ENCODE data around the gene DLGAP1. TPM values are rescaled to one million over a fixed set of nuclear protein-coding genes. Genes with fewer than 3 reads are reported as not detected.
"Not testable (repeated sequence)": the region's sequence is repeated elsewhere in the genome, so short reads cannot be mapped to it uniquely, and the experiment has no call there.

DLGAP1 gene
- total RNA-seq, 1 experiment from 2014 or later = 23.2 TPM

DNA sequence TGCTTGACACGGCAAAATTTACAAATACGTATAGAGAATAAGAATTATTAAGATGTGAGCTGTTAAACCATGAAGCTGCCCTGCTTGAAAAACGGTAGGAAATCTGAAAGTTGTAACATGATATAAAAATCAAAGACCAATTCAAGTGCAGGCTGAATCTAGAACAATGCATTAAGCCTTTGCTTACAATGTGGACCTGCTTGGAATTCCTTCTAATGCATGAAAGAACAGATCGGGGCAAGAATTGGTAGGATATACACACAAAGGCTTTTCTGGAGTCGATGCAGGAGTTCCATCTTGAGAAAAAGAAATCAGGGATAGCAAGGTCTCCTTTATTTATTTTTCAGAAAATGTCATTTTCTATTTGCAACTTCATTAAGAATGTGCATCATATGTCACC, 136.8 kb downstream of the DLGAP1 start:
- Histone ChIP-seq H3K9me3 (ENCODE audit: control insufficient read depth, low read depth, low read length) (no peaks in the 10 kb centered on the region), H3K79me2 (ENCODE audit: insufficient read depth, low read length) (0 out of 2 replicates have a peak, but pooled peaks cover 1% of the 10 kb centered on the region)

DNA sequence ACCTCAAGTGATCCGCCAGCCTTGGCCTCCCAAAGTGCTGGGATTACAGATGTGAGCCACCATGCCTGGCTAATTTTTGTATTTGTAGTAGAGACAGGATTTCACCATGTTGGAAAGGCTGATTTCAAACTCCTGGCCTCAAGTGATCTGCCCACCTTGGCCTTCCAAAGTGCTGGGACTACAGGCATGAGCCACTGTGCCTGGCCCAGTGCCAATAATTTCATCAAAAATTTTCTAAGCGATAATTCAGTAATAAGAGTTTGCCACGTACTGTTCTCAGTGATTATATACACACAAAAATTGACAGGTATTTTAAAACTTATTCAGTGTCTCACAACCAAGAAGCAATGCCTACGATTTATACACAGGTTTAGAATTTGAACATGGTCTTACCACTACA, 143.2 kb downstream of the DLGAP1 start:
- not testable (repeated sequence) for H3K14ac ChIP-seq (ENCODE audit: insufficient read depth, low read length); H3T11ph ChIP-seq (ENCODE audit: low read length); H3K9me3 Mint-ChIP-seq; H3K23ac ChIP-seq (ENCODE audit: insufficient read length, low read depth, low read length); H3K18ac ChIP-seq (ENCODE audit: insufficient read length, low read depth, low read length); H2BK120ac ChIP-seq (ENCODE audit: low read depth, low read length, poor library complexity, severe bottlenecking); H3K4me2 ChIP-seq (ENCODE audit: insufficient read depth, insufficient read length, low read length); H2BK15ac ChIP-seq (ENCODE audit: low read depth, low read length); H3K9me3 ChIP-seq (ENCODE audit: control insufficient read depth, low read depth, low read length); H3K27me3 Mint-ChIP-seq (ENCODE audit: low read depth); H2BK20ac ChIP-seq (ENCODE audit: low read depth, low read length, poor library complexity, severe bottlenecking); H3K79me2 ChIP-seq (ENCODE audit: insufficient read depth, low read length); H3K27ac Mint-ChIP-seq; H3K27ac ChIP-seq (ENCODE audit: insufficient read length, low read depth, low read length); H3K79me1 ChIP-seq (ENCODE audit: insufficient read depth, low read depth, low read length, poor library complexity, severe bottlenecking); H3K4me3 Mint-ChIP-seq; H3K4ac ChIP-seq (ENCODE audit: low read depth, low read length); H4K5ac ChIP-seq (ENCODE audit: insufficient read length, low read depth, low read length); H3K36me3 Mint-ChIP-seq (ENCODE audit: insufficient read depth in 1 of 3, low read depth in 3 of 3); H3K9ac ChIP-seq (ENCODE audit: extremely low read depth, insufficient read length, low read length); H3K23me2 ChIP-seq (ENCODE audit: insufficient read length, low read depth, low read length, poor library complexity, severe bottlenecking); H2BK5ac ChIP-seq (ENCODE audit: insufficient read length, low read length); DNase-seq; H2BK12ac ChIP-seq (ENCODE audit: insufficient read length, low read depth, low read length); H4K8ac ChIP-seq (replicated peaks; ENCODE audit: insufficient read length, low read depth, low read length); H4K91ac ChIP-seq (ENCODE audit: insufficient read length, low read depth, low read length); H2AFZ ChIP-seq (ENCODE audit: low read length); H2AK5ac ChIP-seq (ENCODE audit: insufficient read length, low read length); H3K27me3 ChIP-seq (ENCODE audit: insufficient read depth, low read length); H3K56ac ChIP-seq (ENCODE audit: insufficient read length, low read depth, low read length); H4K20me1 ChIP-seq (ENCODE audit: control insufficient read depth, insufficient read depth, insufficient read length)
- H3K4me1 ChIP-seq (ENCODE audit: insufficient read depth, low read length) = peaks cover 10% of the 10 kb centered on the region
- WGBS (ENCODE audit: extremely low coverage, insufficient read length, low lambda C conversion rate) = no CpG with 5 or more reads among the region's 4 CpGs
- H3K4me1 Mint-ChIP-seq = peaks cover 46 to 50% of the 10 kb centered on the region in 2 experiments

More for the DNA sequence above, 136.8 kb downstream of the DLGAP1 start:
- Histone ChIP-seq H2AK5ac (ENCODE audit: insufficient read length, low read length) (no peak overlapping the region), H3K4me2 (ENCODE audit: insufficient read depth, insufficient read length, low read length) (no peak overlapping the region), H2BK20ac (ENCODE audit: low read depth, low read length, poor library complexity, severe bottlenecking) (no peak overlapping the region), H2BK5ac (ENCODE audit: insufficient read length, low read length) (no peak overlapping the region), H2BK15ac (ENCODE audit: low read depth, low read length) (no peak overlapping the region), H3K4me1 (ENCODE audit: insufficient read depth, low read length) (peaks cover 2% of the 10 kb centered on the region; the same call in 1 of the 2 replicates), H4K8ac (replicated peaks; ENCODE audit: insufficient read length, low read depth, low read length) (no peak overlapping the region), H3K4ac (ENCODE audit: low read depth, low read length) (no peak overlapping the region), H3K27ac (ENCODE audit: insufficient read length, low read depth, low read length) (no peak overlapping the region), H3K56ac (ENCODE audit: insufficient read length, low read depth, low read length) (no peak overlapping the region), H3K27me3 (ENCODE audit: insufficient read depth, low read length) (no peaks in the 10 kb centered on the region), H2BK120ac (ENCODE audit: low read depth, low read length, poor library complexity, severe bottlenecking) (no peak overlapping the region), H3K9ac (ENCODE audit: extremely low read depth, insufficient read length, low read length) (no peak overlapping the region), H3K14ac (ENCODE audit: insufficient read depth, low read length) (no peak overlapping the region), H3K18ac (ENCODE audit: insufficient read length, low read depth, low read length) (no peak overlapping the region), H4K20me1 (ENCODE audit: control insufficient read depth, insufficient read depth, insufficient read length) (no peaks in the 10 kb centered on the region), H3T11ph (ENCODE audit: low read length) (no peak overlapping the region), H2AFZ (ENCODE audit: low read length) (no peak overlapping the region), H4K5ac (ENCODE audit: insufficient read length, low read depth, low read length) (no peak overlapping the region), H3K23ac (ENCODE audit: insufficient read length, low read depth, low read length) (no peak overlapping the region), H2BK12ac (ENCODE audit: insufficient read length, low read depth, low read length) (no peak overlapping the region), H4K91ac (ENCODE audit: insufficient read length, low read depth, low read length) (no peak overlapping the region), H3K79me1 (ENCODE audit: insufficient read depth, low read depth, low read length, poor library complexity, severe bottlenecking) (peaks cover 9% of the 10 kb centered on the region), H3K23me2 (ENCODE audit: insufficient read length, low read depth, low read length, poor library complexity, severe bottlenecking) (no peaks in the 10 kb centered on the region)
- no peak for DNase-seq
- WGBS (ENCODE audit: extremely low coverage, insufficient read length, low lambda C conversion rate) = no CpG with 5 or more reads among the region's 5 CpGs
- TF ChIP-seq, protein P1, sequence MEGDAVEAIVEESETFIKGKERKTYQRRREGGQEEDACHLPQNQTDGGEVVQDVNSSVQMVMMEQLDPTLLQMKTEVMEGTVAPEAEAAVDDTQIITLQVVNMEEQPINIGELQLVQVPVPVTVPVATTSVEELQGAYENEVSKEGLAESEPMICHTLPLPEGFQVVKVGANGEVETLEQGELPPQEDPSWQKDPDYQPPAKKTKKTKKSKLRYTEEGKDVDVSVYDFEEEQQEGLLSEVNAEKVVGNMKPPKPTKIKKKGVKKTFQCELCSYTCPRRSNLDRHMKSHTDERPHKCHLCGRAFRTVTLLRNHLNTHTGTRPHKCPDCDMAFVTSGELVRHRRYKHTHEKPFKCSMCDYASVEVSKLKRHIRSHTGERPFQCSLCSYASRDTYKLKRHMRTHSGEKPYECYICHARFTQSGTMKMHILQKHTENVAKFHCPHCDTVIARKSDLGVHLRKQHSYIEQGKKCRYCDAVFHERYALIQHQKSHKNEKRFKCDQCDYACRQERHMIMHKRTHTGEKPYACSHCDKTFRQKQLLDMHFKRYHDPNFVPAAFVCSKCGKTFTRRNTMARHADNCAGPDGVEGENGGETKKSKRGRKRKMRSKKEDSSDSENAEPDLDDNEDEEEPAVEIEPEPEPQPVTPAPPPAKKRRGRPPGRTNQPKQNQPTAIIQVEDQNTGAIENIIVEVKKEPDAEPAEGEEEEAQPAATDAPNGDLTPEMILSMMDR (conservative IDR thresholded peaks at IDR 0.05) = no peak
- Mint-ChIP-seq H3K4me1 (peaks cover 27 to 31% of the 10 kb centered on the region in 2 experiments), H3K27ac (no peak overlapping the region), H3K4me3 (no peak overlapping the region), H3K36me3 (ENCODE audit: insufficient read depth in 1 of 3, low read depth in 3 of 3) (peaks cover 0 to 6% (median 0%) of the 10 kb centered on the region in 3 experiments; a peak in 2 of 7 replicates), H3K27me3 (ENCODE audit: low read depth) (no peaks in the 10 kb centered on the region), H3K9me3 (no peaks in the 10 kb centered on the region; a peak in 1 of 5 replicates)
